ENCODE results near the gene PAPPA.

PAPPA gene

GRCh38 chr9:116156621-116157314 lies 3.2 kb downstream of the PAPPA start (continued):
- TF ChIP-seq ZNF704 (tag by site-specific recombination; IDR thresholded peaks at IDR 0.05) (no peak), ZSCAN18 (tag by site-specific recombination; IDR thresholded peaks at IDR 0.05) (no peak), ZNF266 (tag by site-specific recombination; IDR thresholded peaks at IDR 0.05; ENCODE audit: low read depth) (no peak), ZNF629 (tag by site-specific recombination; IDR thresholded peaks at IDR 0.05) (no peak; the same call in 1 of the 2 replicates), ZNF335 (tag by site-specific recombination; conservative IDR thresholded peaks at IDR 0.05) (peak; percentile 94), ZNF341 (tag by site-specific recombination; IDR thresholded peaks at IDR 0.05; ENCODE audit: low read depth) (0 out of 2 replicates have a peak, but pooled peaks have one; percentile 16), ZSCAN5A (tag by site-specific recombination; IDR thresholded peaks at IDR 0.05) (no peak), ZNF777 (tag by site-specific recombination; IDR thresholded peaks at IDR 0.05; ENCODE audit: borderline replicate concordance) (no peak), ZNF280D (tag by site-specific recombination; IDR thresholded peaks at IDR 0.05) (no peak), ZNF645 (tag by site-specific recombination; IDR thresholded peaks at IDR 0.05) (no peak), ZNF302 (tag by site-specific recombination; IDR thresholded peaks at IDR 0.05; ENCODE audit: low read depth) (no peak), ZBTB11 (tag by site-specific recombination; conservative IDR thresholded peaks at IDR 0.05; ENCODE audit: low read depth) (no peak), ZNF18 (tag by site-specific recombination; IDR thresholded peaks at IDR 0.05) (no peak), ZNF501 (tag by site-specific recombination; IDR thresholded peaks at IDR 0.05) (no peak), TRIM28 (IDR thresholded peaks at IDR 0.05; ENCODE audit: borderline replicate concordance, low read length) (peak; percentile 54; the same call in 1 of the 2 replicates), ZNF148 (tag by site-specific recombination; IDR thresholded peaks at IDR 0.05; ENCODE audit: borderline replicate concordance) (no peak), GLIS1 (tag by site-specific recombination; IDR thresholded peaks at IDR 0.05) (peak; percentile 27; the same call in 1 of the 2 replicates), ZNF37A (tag by site-specific recombination; IDR thresholded peaks at IDR 0.05) (no peak), ZNF785 (tag by site-specific recombination; IDR thresholded peaks at IDR 0.05) (no peak), ZNF146 (tag by site-specific recombination; IDR thresholded peaks at IDR 0.05) (no peak), KLF8 (tag by site-specific recombination; IDR thresholded peaks at IDR 0.05) (no peak), ZNF670 (tag by site-specific recombination; IDR thresholded peaks at IDR 0.05; ENCODE audit: low read depth) (no peak), ZNF202 (tag by site-specific recombination; IDR thresholded peaks at IDR 0.05; ENCODE audit: borderline replicate concordance) (no peak)

Measured in HEK293 (cell line).